HEK293 (cell line): Measurements from ENCODE around the gene MS4A1.
"Not testable (repeated sequence)": the region's sequence is repeated elsewhere in the genome, so short reads cannot be mapped to it uniquely, and the experiment has no call there.

Experiments
- CTCF ChIA-PET: fragments of 350-600 bp; formaldehyde crosslinking; extraction: SDS; loops from one replicate; lab custom pipeline; 2021; ENCODE audit warnings: antibody characterized with exemption; lab: Yijun Ruan, JAX
- POLR2A ChIA-PET: fragments of 300-600 bp; formaldehyde crosslinking; extraction: SDS; loops from one replicate; lab custom pipeline; 2020; ENCODE audit warnings: antibody characterized with exemption, inconsistent platforms; lab: Yijun Ruan, JAX
- H3K27ac ChIP-seq: fragments of 200-500 bp; sonication (Bioruptor generic); 2 replicates; pipeline ENCODE4 v1.5.1; 2014; ENCODE audit warnings: low read depth, low read length, control low read depth, inconsistent platforms; ENCODE audit errors: extremely low read depth
- H3K36me3 ChIP-seq, 2 experiments: fragments of 200-500 bp in 1 of 2; sonication (Bioruptor generic) in 1 of 2; 1 replicate in 1 of 2; 2 replicates in 1 of 2; pipeline ENCODE4 v1.5.1; 2014 to 2017; ENCODE audit warnings: inconsistent platforms in 2 of 2, low read length in 2 of 2; ENCODE audit not compliant: control insufficient read depth in 2 of 2, insufficient read depth in 1 of 2
- H3K4me1 ChIP-seq: fragments of 200-500 bp; sonication (Bioruptor generic); 2 replicates; pipeline ENCODE4 v1.5.1; 2014; ENCODE audit warnings: mild to moderate bottlenecking, low read length, inconsistent platforms; ENCODE audit not compliant: control insufficient read depth, insufficient read depth
- H3K4me3 ChIP-seq: 2 replicates; pipeline ENCODE4 v1.5.1; 2011; ENCODE audit warnings: low read depth, mild to moderate bottlenecking, control low read depth, low read length, moderate library complexity
- H3K9me3 ChIP-seq: fragments of 200-500 bp; sonication (Bioruptor generic); 2 replicates; pipeline ENCODE4 v1.5.1; 2014; ENCODE audit warnings: low read depth, low read length, inconsistent platforms; ENCODE audit not compliant: control insufficient read depth, insufficient read depth
- EGR2 ChIP-seq: fragments of 450-650 bp; formaldehyde crosslinking; IDR thresholded peaks from 2 replicates; pipeline ENCODE4 v1.5.1; 2016; ENCODE audit warnings: low read depth, missing biosample characterization, missing genetic modification characterization
- GLI2 ChIP-seq: fragments of 450-650 bp; formaldehyde crosslinking; IDR thresholded peaks from 2 replicates; pipeline ENCODE4; 2017; ENCODE audit warnings: missing biosample characterization, missing genetic modification characterization, low read depth, borderline replicate concordance
- GLIS1 ChIP-seq: fragments of 450-650 bp; formaldehyde crosslinking; IDR thresholded peaks from 2 replicates; pipeline ENCODE4 v1.5.1; 2016; ENCODE audit warnings: missing biosample characterization, missing genetic modification characterization
- HOXC10 ChIP-seq: sonication (generic); formaldehyde crosslinking; IDR thresholded peaks from 2 replicates; pipeline ENCODE4 v1.8.1; 2023; ENCODE audit warnings: mild to moderate bottlenecking, missing genetic modification reagents
- YY1 ChIP-seq: fragments of 450-650 bp; formaldehyde crosslinking; IDR thresholded peaks from 2 replicates; pipeline ENCODE4 v1.5.1; 2018; ENCODE audit warnings: missing biosample characterization, missing genetic modification characterization
- ZBTB48 ChIP-seq: fragments of 450-650 bp; formaldehyde crosslinking; IDR thresholded peaks from 2 replicates; pipeline ENCODE4 v1.5.1; 2016; ENCODE audit warnings: missing biosample characterization, missing genetic modification characterization
- ZIC2 ChIP-seq: fragments of 450-650 bp; formaldehyde crosslinking; IDR thresholded peaks from 2 replicates; pipeline ENCODE4 v1.5.1; 2016; ENCODE audit warnings: missing biosample characterization, missing genetic modification characterization
- ZNF10 ChIP-seq: fragments of 450-650 bp; formaldehyde crosslinking; IDR thresholded peaks from 2 replicates; pipeline ENCODE4 v1.5.1; 2017; ENCODE audit warnings: missing biosample characterization, missing genetic modification characterization
- ZNF138 ChIP-seq: fragments of 450-650 bp; formaldehyde crosslinking; IDR thresholded peaks from 2 replicates; pipeline ENCODE4 v1.5.1; 2016; ENCODE audit warnings: missing biosample characterization, missing genetic modification characterization, borderline replicate concordance
- ZNF214 ChIP-seq: fragments of 450-650 bp; formaldehyde crosslinking; IDR thresholded peaks from 2 replicates; pipeline ENCODE4 v1.5.1; 2017; ENCODE audit warnings: missing biosample characterization, mild to moderate bottlenecking, missing genetic modification characterization, borderline replicate concordance
- ZNF391 ChIP-seq: fragments of 450-650 bp; formaldehyde crosslinking; IDR thresholded peaks from 2 replicates; pipeline ENCODE4 v1.5.1; 2016; ENCODE audit warnings: low read depth, missing biosample characterization, missing genetic modification characterization, borderline replicate concordance
- ZNF514 ChIP-seq: fragments of 450-650 bp; formaldehyde crosslinking; IDR thresholded peaks from 2 replicates; pipeline ENCODE4 v1.5.1; 2016; ENCODE audit warnings: missing biosample characterization, missing genetic modification characterization
- ZNF610 ChIP-seq: fragments of 450-650 bp; formaldehyde crosslinking; IDR thresholded peaks from 2 replicates; pipeline ENCODE4 v1.5.1; 2016; ENCODE audit warnings: missing biosample characterization, missing genetic modification characterization, borderline replicate concordance
- ZNF830 ChIP-seq: fragments of 450-650 bp; IDR thresholded peaks from 2 replicates; pipeline ENCODE4 v1.5.0; 2018; ENCODE audit warnings: missing biosample characterization, missing genetic modification characterization, low read depth, mild to moderate bottlenecking, moderate library complexity
- TF ChIP-seq, protein P1 (sequence below): fragments of 450-650 bp; formaldehyde crosslinking; IDR thresholded peaks from 2 replicates; pipeline ENCODE4 v1.5.1; 2017; ENCODE audit warnings: missing biosample characterization, missing genetic modification characterization
- TF ChIP-seq, protein P2 (sequence below): fragments of 450-650 bp; formaldehyde crosslinking; IDR thresholded peaks from 2 replicates; pipeline ENCODE4 v1.5.1; 2016; ENCODE audit warnings: missing biosample characterization, missing genetic modification characterization
- TF ChIP-seq, protein P3 (sequence below): fragments of 450-650 bp; formaldehyde crosslinking; IDR thresholded peaks from 2 replicates; pipeline ENCODE4 v1.5.1; 2017; ENCODE audit warnings: missing biosample characterization, missing genetic modification characterization
- TF ChIP-seq, protein P4 (sequence below): fragments of 450-650 bp; formaldehyde crosslinking; IDR thresholded peaks from 2 replicates; pipeline ENCODE4 v1.5.1; 2016; ENCODE audit warnings: missing biosample characterization, missing genetic modification characterization
- TF ChIP-seq, protein P5 (sequence below): fragments of 450-650 bp; formaldehyde crosslinking; IDR thresholded peaks from 2 replicates; pipeline ENCODE4 v1.5.1; 2016; ENCODE audit warnings: missing biosample characterization, missing genetic modification characterization

MS4A1 gene

DNA sequence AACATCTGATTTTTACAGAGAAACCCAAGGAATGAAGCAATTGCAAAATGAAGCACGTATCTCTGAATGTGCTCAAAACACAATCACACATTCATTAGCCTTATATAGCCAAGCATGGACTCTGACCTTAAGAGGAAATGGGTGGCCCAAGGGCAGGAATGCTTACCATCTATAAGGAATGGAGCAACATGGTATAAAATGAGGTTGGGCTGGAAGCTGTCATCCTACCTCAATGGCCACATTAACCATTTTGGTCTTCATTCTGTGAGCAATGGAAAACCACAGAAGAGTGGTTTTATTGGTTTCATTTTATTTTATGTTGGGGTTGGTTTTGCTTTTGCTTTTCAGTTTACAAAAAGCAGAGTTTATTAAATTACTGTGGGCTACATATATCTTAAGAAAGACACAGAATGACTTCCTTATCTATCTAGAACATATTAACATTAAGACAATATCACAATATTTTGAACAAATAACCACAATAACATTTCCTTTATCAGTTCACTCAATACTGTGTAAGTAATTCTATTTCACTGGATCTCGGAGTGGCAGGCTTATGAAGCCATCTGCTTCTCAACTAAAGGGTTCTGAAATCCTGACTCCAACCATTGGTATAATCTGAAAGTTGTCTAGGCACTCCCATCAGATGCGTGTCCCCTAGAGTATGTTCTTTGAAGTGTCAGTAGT lies 48.7 kb downstream of the MS4A1 start (continued):
- TF ChIP-seq ZBTB48 (tag by site-specific recombination): no peak

DNA sequence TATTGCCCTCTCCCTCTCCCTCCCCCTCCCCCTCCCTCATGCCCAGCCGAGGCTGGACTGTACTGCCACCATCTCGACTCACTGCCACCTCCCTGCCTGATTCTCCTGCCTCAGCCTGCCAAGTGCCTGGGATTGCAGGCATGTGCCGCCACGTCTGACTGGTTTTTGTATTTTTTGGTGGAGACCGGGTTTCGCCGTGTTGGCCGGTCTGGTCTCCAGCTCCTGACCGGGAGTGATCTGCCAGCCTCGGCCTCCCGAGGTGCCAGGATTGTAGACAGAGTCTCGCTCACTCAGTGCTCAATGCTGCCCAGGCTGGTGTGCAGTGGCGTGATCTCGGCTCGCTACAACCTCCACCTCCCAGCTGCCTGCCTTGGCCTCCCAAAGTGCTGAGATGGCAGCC lies 54.0 kb downstream of the MS4A1 start:
- H3K9me3 ChIP-seq, H3K36me3 ChIP-seq, H3K27ac ChIP-seq, H3K4me1 ChIP-seq, H3K4me3 ChIP-seq, POLR2A ChIA-PET: not testable (repeated sequence)
- CTCF ChIA-PET: interaction anchor here (0.5 kb wide), 1 partner anchor 29 kb away, joined by 3 read pairs; no protein-coding TSS in a partner anchor

DNA sequence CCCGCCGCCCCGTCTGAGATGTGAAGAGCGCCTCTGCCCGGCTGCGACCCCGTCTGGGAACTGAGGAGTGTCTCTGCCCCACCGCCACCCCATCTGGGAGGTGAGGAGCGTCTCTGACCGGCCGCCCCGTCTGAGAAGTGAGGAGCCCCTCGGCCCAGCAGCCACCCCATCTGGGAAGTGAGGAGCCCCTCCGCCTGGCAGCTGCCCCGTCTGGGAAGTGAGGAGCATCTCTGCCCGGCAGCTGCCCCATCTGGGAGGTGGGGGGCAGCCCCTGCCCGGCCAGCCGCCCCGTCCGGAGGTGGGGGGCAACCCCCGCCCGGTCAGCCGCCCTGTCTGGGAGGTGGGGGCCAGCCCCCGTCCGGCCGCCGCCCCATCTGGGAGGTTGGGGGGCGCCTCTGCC lies 54.6 kb downstream of the MS4A1 start:
- H3K4me3 ChIP-seq, H3K9me3 ChIP-seq, H3K36me3 ChIP-seq, CTCF ChIA-PET, H3K4me1 ChIP-seq, H3K27ac ChIP-seq, POLR2A ChIA-PET: not testable (repeated sequence)

DNA sequence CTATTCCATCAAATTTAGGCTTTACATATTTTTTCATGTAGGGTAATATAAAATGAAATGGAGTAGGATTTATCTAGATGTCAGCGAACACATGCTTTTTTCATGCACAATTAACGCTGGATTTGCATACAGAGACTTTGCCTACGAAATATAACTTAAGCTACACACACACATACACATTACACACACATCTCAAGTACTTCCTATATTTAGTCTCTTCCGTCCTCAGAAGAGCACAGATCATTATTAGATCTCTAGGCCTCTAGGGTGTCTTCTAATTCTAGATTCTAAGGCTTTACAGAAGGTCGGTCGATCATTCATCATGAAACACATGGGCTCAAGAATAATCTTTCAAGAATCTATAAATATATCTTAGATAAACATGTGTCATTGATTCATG lies 55.7 kb downstream of the MS4A1 start:
- TF ChIP-seq HOXC10 (CRISPR knock-in tag): no peak
- TF ChIP-seq, protein P1, sequence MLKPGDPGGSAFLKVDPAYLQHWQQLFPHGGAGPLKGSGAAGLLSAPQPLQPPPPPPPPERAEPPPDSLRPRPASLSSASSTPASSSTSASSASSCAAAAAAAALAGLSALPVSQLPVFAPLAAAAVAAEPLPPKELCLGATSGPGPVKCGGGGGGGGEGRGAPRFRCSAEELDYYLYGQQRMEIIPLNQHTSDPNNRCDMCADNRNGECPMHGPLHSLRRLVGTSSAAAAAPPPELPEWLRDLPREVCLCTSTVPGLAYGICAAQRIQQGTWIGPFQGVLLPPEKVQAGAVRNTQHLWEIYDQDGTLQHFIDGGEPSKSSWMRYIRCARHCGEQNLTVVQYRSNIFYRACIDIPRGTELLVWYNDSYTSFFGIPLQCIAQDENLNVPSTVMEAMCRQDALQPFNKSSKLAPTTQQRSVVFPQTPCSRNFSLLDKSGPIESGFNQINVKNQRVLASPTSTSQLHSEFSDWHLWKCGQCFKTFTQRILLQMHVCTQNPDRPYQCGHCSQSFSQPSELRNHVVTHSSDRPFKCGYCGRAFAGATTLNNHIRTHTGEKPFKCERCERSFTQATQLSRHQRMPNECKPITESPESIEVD (tag by site-specific recombination): no peak
- TF ChIP-seq ZNF214: no peak
- no peak for TF ChIP-seq ZNF830
- no peak for TF ChIP-seq ZNF138 (tag by site-specific recombination)
- TF ChIP-seq ZNF391 (tag by site-specific recombination): no peak
- Histone ChIP-seq H3K9me3 (no peaks in the 10 kb centered on the region), H3K4me3 (no peak overlapping the region), H3K27ac (no peak overlapping the region), H3K36me3 (no peaks in the 10 kb centered on the region), H3K4me1 (no peaks in the 10 kb centered on the region)
- CTCF ChIA-PET: no interaction called here
- POLR2A ChIA-PET: no interaction called here

DNA sequence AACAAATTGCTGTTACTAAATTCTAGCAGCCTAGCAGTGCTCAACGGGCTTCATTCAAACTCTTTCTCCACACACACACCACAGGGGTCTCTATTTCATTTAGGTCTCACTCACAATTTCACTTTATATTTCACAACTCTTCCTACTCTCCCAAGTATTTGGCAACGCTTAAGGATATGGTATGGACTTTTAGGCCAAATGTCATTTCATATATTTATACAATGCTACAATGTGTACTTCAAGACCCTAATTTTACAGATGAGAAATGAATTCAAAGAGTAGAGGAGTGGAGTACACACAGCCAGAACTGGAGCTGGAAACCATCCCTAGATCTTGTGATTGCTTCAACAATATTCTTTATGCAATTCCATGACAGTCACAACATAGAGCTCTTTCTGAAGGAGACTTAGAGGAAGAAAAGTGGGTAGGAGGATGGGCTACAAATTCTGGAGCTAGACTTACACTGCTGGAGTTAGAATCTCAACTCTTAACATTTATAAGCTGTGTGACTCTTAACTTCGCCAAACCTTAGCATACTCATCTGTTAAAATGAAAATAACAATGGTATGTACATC lies 57.1 kb downstream of the MS4A1 start:
- Histone ChIP-seq H3K4me1 (no peaks in the 10 kb centered on the region), H3K36me3 (no peaks in the 10 kb centered on the region), H3K9me3 (no peaks in the 10 kb centered on the region), H3K4me3 (no peak overlapping the region), H3K27ac (no peak overlapping the region)
- ChIA-PET CTCF (no interaction called here), POLR2A (no interaction called here)
- TF ChIP-seq, protein P2, sequence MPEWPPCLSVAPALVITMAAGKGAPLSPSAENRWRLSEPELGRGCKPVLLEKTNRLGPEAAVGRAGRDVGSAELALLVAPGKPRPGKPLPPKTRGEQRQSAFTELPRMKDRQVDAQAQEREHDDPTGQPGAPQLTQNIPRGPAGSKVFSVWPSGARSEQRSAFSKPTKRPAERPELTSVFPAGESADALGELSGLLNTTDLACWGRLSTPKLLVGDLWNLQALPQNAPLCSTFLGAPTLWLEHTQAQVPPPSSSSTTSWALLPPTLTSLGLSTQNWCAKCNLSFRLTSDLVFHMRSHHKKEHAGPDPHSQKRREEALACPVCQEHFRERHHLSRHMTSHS: no peak
- no peak for TF ChIP-seq ZIC2
- TF ChIP-seq EGR2 (tag by site-specific recombination): no peak
- TF ChIP-seq GLIS1 (tag by site-specific recombination): no peak
- no peak for TF ChIP-seq GLI2 (tag by site-specific recombination)
- no peak for TF ChIP-seq ZNF610
- TF ChIP-seq, protein P3, sequence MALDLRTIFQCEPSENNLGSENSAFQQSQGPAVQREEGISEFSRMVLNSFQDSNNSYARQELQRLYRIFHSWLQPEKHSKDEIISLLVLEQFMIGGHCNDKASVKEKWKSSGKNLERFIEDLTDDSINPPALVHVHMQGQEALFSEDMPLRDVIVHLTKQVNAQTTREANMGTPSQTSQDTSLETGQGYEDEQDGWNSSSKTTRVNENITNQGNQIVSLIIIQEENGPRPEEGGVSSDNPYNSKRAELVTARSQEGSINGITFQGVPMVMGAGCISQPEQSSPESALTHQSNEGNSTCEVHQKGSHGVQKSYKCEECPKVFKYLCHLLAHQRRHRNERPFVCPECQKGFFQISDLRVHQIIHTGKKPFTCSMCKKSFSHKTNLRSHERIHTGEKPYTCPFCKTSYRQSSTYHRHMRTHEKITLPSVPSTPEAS (tag by site-specific recombination): no peak
- TF ChIP-seq, protein P4, sequence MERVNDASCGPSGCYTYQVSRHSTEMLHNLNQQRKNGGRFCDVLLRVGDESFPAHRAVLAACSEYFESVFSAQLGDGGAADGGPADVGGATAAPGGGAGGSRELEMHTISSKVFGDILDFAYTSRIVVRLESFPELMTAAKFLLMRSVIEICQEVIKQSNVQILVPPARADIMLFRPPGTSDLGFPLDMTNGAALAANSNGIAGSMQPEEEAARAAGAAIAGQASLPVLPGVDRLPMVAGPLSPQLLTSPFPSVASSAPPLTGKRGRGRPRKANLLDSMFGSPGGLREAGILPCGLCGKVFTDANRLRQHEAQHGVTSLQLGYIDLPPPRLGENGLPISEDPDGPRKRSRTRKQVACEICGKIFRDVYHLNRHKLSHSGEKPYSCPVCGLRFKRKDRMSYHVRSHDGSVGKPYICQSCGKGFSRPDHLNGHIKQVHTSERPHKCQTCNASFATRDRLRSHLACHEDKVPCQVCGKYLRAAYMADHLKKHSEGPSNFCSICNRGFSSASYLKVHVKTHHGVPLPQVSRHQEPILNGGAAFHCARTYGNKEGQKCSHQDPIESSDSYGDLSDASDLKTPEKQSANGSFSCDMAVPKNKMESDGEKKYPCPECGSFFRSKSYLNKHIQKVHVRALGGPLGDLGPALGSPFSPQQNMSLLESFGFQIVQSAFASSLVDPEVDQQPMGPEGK: no peak
- TF ChIP-seq ZNF514 (tag by site-specific recombination): no peak
- TF ChIP-seq, protein P5, sequence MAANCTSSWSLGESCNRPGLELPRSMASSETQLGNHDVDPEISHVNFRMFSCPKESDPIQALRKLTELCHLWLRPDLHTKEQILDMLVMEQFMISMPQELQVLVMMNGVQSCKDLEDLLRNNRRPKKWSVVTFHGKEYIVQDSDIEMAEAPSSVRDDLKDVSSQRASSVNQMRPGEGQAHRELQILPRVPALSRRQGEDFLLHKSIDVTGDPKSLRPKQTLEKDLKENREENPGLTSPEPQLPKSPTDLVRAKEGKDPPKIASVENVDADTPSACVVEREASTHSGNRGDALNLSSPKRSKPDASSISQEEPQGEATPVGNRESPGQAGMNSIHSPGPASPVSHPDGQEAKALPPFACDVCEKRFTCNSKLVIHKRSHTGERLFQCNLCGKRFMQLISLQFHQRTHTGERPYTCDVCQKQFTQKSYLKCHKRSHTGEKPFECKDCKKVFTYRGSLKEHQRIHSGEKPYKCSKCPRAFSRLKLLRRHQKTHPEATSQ: no peak
- no peak for TF ChIP-seq YY1 (tag by site-specific recombination)
- TF ChIP-seq ZNF10 (tag by site-specific recombination): no peak
